ENCODE measurements around the gene CTAGE6. TPM values are rescaled to one million over a fixed set of nuclear protein-coding genes. Genes with fewer than 3 reads are reported as not detected.
"Not testable (repeated sequence)": the region's sequence is repeated elsewhere in the genome, so short reads cannot be mapped to it uniquely, and the experiment has no call there.

CTAGE6 gene
- total and polyA plus RNA-seq, 2 donors from 2014 or later, result 0.13 TPM; not detected in 1

DNA sequence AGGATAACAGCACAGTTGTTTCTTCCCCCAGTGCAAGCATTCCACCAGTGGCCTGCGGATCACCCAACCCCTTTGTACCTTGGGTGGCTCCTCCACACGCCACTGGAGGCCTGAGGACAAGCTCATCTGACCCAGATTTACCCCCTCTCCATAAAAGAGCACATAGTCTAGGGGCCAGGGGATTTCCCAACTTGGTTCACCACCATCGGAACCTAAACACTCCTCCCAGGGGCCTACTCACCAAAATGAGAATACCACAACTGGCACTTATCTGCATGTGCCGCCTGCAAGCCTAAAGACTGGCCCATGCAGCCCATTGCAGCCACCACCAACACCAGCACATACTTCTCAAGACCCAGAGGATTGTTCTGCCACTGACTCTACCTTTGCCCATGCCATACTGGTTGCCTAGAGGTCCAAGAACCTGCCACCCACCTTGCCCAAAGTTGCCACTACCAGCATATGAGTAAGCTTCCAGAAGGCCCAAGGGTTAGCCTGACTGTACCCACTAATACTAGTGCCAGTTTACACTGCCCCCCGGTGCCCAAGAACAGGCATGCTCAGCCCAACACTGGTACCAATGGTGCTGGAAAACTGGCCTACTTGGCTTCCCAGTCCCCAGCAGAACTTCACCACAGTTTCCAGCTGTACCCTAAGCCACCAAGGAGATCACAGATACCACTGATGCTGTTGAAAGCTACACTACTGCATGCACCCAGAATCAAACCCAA, 15.4 kb upstream of the CTAGE6 start:
- H3K36me3 ChIP-seq (ENCODE audit: control insufficient read depth in 2 of 3, insufficient read depth in 3 of 3, low read length in 3 of 3); intact Hi-C loops (cut with DNase I); H3K4me1 ChIP-seq (ENCODE audit: control insufficient read depth in 2 of 3, insufficient read depth in 2 of 3, low read depth in 1 of 3, low read length in 3 of 3); H3K27ac ChIP-seq (ENCODE audit: low read depth in 2 of 2, low read length in 2 of 2); H3K27me3 ChIP-seq (ENCODE audit: control insufficient read depth, insufficient read depth, low read length); FAIRE-seq; H3K4me3 ChIP-seq (ENCODE audit: low read length in 3 of 3); H3K9me3 ChIP-seq (ENCODE audit: control insufficient read depth in 2 of 3, insufficient read depth in 1 of 3, low read length in 3 of 3); H3K9ac ChIP-seq (ENCODE audit: low read length in 3 of 3): not testable (repeated sequence)
- DNase-seq, result peak in 1 of 5 donors; percentile 12

- H3K9ac ChIP-seq (ENCODE audit: low read length in 3 of 3); intact Hi-C loops (cut with DNase I); H3K4me3 ChIP-seq (ENCODE audit: low read length in 3 of 3); H3K4me1 ChIP-seq (ENCODE audit: control insufficient read depth in 2 of 3, insufficient read depth in 2 of 3, low read depth in 1 of 3, low read length in 3 of 3); H3K27me3 ChIP-seq (ENCODE audit: control insufficient read depth, insufficient read depth, low read length); H3K36me3 ChIP-seq (ENCODE audit: control insufficient read depth in 2 of 3, insufficient read depth in 3 of 3, low read length in 3 of 3); H3K27ac ChIP-seq (ENCODE audit: low read depth in 2 of 2, low read length in 2 of 2); FAIRE-seq; H3K9me3 ChIP-seq (ENCODE audit: control insufficient read depth in 2 of 3, insufficient read depth in 1 of 3, low read length in 3 of 3): not testable (repeated sequence)
- DNase-seq, result peak in 2 of 5 donors; percentile 7 to 11
These were observed 10.0 kb upstream of the CTAGE6 start for GRCh38 chr7:143767531-143767930.

GRCh38 chr7:143765678-143766077, 8.2 kb upstream of the CTAGE6 start:
- FAIRE-seq, result not testable (repeated sequence)

GRCh38 chr7:143763065-143763464, 5.6 kb upstream of the CTAGE6 start:
- H3K4me3 ChIP-seq (ENCODE audit: low read length in 3 of 3); H3K36me3 ChIP-seq (ENCODE audit: control insufficient read depth in 2 of 3, insufficient read depth in 3 of 3, low read length in 3 of 3); H3K27me3 ChIP-seq (ENCODE audit: control insufficient read depth, insufficient read depth, low read length); H3K4me1 ChIP-seq (ENCODE audit: control insufficient read depth in 2 of 3, insufficient read depth in 2 of 3, low read depth in 1 of 3, low read length in 3 of 3); DNase-seq; H3K27ac ChIP-seq (ENCODE audit: low read depth in 2 of 2, low read length in 2 of 2); intact Hi-C loops (cut with DNase I); FAIRE-seq; H3K9ac ChIP-seq (ENCODE audit: low read length in 3 of 3); H3K9me3 ChIP-seq (ENCODE audit: control insufficient read depth in 2 of 3, insufficient read depth in 1 of 3, low read length in 3 of 3): not testable (repeated sequence)

More at GRCh38 chr7:143765678-143766077, 8.2 kb upstream of the CTAGE6 start:
- H3K27me3 ChIP-seq (ENCODE audit: control insufficient read depth, insufficient read depth, low read length); intact Hi-C loops (cut with DNase I); H3K9ac ChIP-seq (ENCODE audit: low read length in 3 of 3); H3K4me3 ChIP-seq (ENCODE audit: low read length in 3 of 3); H3K27ac ChIP-seq (ENCODE audit: low read depth in 2 of 2, low read length in 2 of 2); H3K4me1 ChIP-seq (ENCODE audit: control insufficient read depth in 2 of 3, insufficient read depth in 2 of 3, low read depth in 1 of 3, low read length in 3 of 3); H3K36me3 ChIP-seq (ENCODE audit: control insufficient read depth in 2 of 3, insufficient read depth in 3 of 3, low read length in 3 of 3); DNase-seq; H3K9me3 ChIP-seq (ENCODE audit: control insufficient read depth in 2 of 3, insufficient read depth in 1 of 3, low read length in 3 of 3): not testable (repeated sequence)

GRCh38 chr7:143745340-143745739, 12.2 kb downstream of the CTAGE6 start:
- H3K9me3 ChIP-seq (ENCODE audit: control insufficient read depth in 2 of 3, insufficient read depth in 1 of 3, low read length in 3 of 3); intact Hi-C loops (cut with DNase I): not testable (repeated sequence)

More at GRCh38 chr7:143745340-143745739, 12.2 kb downstream of the CTAGE6 start:
- FAIRE-seq; H3K27me3 ChIP-seq (ENCODE audit: control insufficient read depth, insufficient read depth, low read length); H3K4me1 ChIP-seq (ENCODE audit: control insufficient read depth in 2 of 3, insufficient read depth in 2 of 3, low read depth in 1 of 3, low read length in 3 of 3); DNase-seq; H3K36me3 ChIP-seq (ENCODE audit: control insufficient read depth in 2 of 3, insufficient read depth in 3 of 3, low read length in 3 of 3); H3K27ac ChIP-seq (ENCODE audit: low read depth in 2 of 2, low read length in 2 of 2); H3K4me3 ChIP-seq (ENCODE audit: low read length in 3 of 3); H3K9ac ChIP-seq (ENCODE audit: low read length in 3 of 3): not testable (repeated sequence)

Measured in kidney (tissue), 11 donors.